HepG2 (cell line): ENCODE data around the gene AUTS2. TPM values are rescaled to one million over a fixed set of nuclear protein-coding genes. Genes with fewer than 3 reads are reported as not detected.

Experiments
- ATAC-seq: fragments of 200-7000 bp; cut with Tn5 transposase; 3 replicates; pipeline ENCODE4 v1.9.1; 2020; ENCODE audit warnings: mild to moderate bottlenecking, moderate library complexity
- BruUV-seq: library from RNA; stranded (reverse); fragments of 400-500 nt; replicated peaks from 2 replicates; lab custom pipeline; 2021; lab: Mats Ljungman, UMichigan
- CTCF ChIA-PET: fragments of 300-600 bp; formaldehyde crosslinking; extraction: SDS; loops from one replicate; lab custom pipeline; 2021; ENCODE audit warnings: low total read pairs, inconsistent platforms, low intra/inter-chr PET ratio; lab: Yijun Ruan, JAX
- POLR2A ChIA-PET: fragments of 350-600 bp; sonication (Branson Sonifier 250); formaldehyde crosslinking; loops from one replicate; lab custom pipeline; 2020; ENCODE audit warnings: antibody characterized with exemption, inconsistent platforms; lab: Yijun Ruan, JAX
- DNase-seq: peaks from one replicate; pipeline ENCODE4 v3.0.0-alpha.2; 2015; ENCODE audit warnings: low spot score
- FAIRE-seq: peaks from 3 replicates; lab custom pipeline; 2011; peaks lifted over from hg19 to GRCh38; lab: Jason Lieb, UNC
- H2AFZ ChIP-seq: one replicate; pipeline ENCODE4 v1.6.1; 2011; ENCODE audit warnings: low read length, inconsistent platforms
- H3K27ac ChIP-seq: fragments of 300-600 bp; 3 replicates; pipeline ENCODE4 v1.8.0; 2011; ENCODE audit warnings: mixed run types, mild to moderate bottlenecking, mixed read lengths, low read length, inconsistent platforms; ENCODE audit not compliant: insufficient read depth; ENCODE audit errors: extremely low read length
- H3K27me3 ChIP-seq, 2 experiments: fragments of 200-600 bp in 1 of 2; 2 replicates in 1 of 2; 3 replicates in 1 of 2; pipeline versions ENCODE4 v1.6.0 to v1.8.0; 2011; ENCODE audit warnings: low read length in 2 of 2, mild to moderate bottlenecking in 2 of 2, moderate library complexity in 2 of 2, inconsistent platforms in 1 of 2; ENCODE audit not compliant: insufficient read depth in 2 of 2, control insufficient read depth in 1 of 2
- H3K36me3 ChIP-seq, 2 experiments: fragments of 200-600 bp in 1 of 2; replicated peaks in 1 of 2; 2 replicates in 1 of 2; 3 replicates in 1 of 2; pipeline versions ENCODE4 v1.5.1 to v1.8.0; 2011; ENCODE audit warnings: low read length in 2 of 2, inconsistent platforms in 1 of 2; ENCODE audit not compliant: insufficient read depth in 2 of 2, control insufficient read depth in 1 of 2
- H3K4me1 ChIP-seq: 2 replicates; pipeline ENCODE4 v1.5.1; 2012; ENCODE audit warnings: low read length, inconsistent platforms; ENCODE audit not compliant: insufficient read depth
- H3K4me2 ChIP-seq: 2 replicates; pipeline ENCODE4 v1.6.0; 2011; ENCODE audit warnings: low read depth, low read length, inconsistent platforms
- H3K4me3 ChIP-seq, 3 experiments: fragments of 200-600 bp in 1 of 3; sonication (generic), shearing (Covaris generic) in 1 of 3; replicated peaks in 1 of 3; 2 replicates each; pipeline ENCODE4 v1.5.1; 2011 to 2016; ENCODE audit warnings: low read length in 3 of 3, inconsistent platforms in 2 of 3, low read depth in 2 of 3, mild to moderate bottlenecking in 2 of 3, control low read depth in 1 of 3, mixed read lengths in 1 of 3; ENCODE audit not compliant: insufficient read depth in 1 of 3
- H3K79me2 ChIP-seq: one replicate; pipeline ENCODE4 v1.6.1; 2011; ENCODE audit warnings: low read length, inconsistent platforms; ENCODE audit not compliant: insufficient read depth
- H3K9ac ChIP-seq: 2 replicates; pipeline ENCODE4 v1.6.0; 2011; ENCODE audit warnings: mild to moderate bottlenecking, low read depth, low read length, inconsistent platforms; ENCODE audit not compliant: insufficient read depth
- H3K9me3 ChIP-seq: 2 replicates; pipeline ENCODE4 v1.5.1; 2012; ENCODE audit warnings: mild to moderate bottlenecking, low read length
- H4K20me1 ChIP-seq: 2 replicates; pipeline ENCODE4 v1.6.0; 2011; ENCODE audit warnings: inconsistent platforms, mild to moderate bottlenecking, low read length, moderate library complexity; ENCODE audit not compliant: insufficient read depth
- HNRNPLL ChIP-seq: fragments of 200-400 bp; formaldehyde crosslinking; IDR thresholded peaks from 2 replicates; pipeline ENCODE4 v1.6.1; 2017; ENCODE audit warnings: mild to moderate bottlenecking, low read depth, low read length; ENCODE audit not compliant: poor library complexity, severe bottlenecking
- HOXA3 ChIP-seq: sonication (generic); formaldehyde crosslinking; IDR thresholded peaks from 2 replicates; pipeline ENCODE4 v1.5.0; 2020; ENCODE audit warnings: missing genetic modification reagents
- KLF11 ChIP-seq: IDR thresholded peaks from 2 replicates; pipeline ENCODE4 v1.6.1; 2016; ENCODE audit warnings: missing compliant biosample characterization
- NR1H2 ChIP-seq: sonication (generic); formaldehyde crosslinking; IDR thresholded peaks from 2 replicates; pipeline ENCODE4 v1.8.1; 2022; ENCODE audit warnings: low read depth, missing genetic modification reagents, borderline replicate concordance
- TAF1 ChIP-seq: sonication (generic); formaldehyde crosslinking; IDR thresholded peaks from 2 replicates; pipeline ENCODE4 v1.4.0; 2020; ENCODE audit warnings: missing genetic modification reagents
- ZBTB25 ChIP-seq: IDR thresholded peaks from 2 replicates; pipeline ENCODE4 v1.6.1; 2018; ENCODE audit warnings: missing genetic modification reagents
- ZNF207 ChIP-seq: fragments of 450-650 bp; IDR thresholded peaks from 2 replicates; pipeline ENCODE4 v1.6.1; 2016; ENCODE audit warnings: antibody characterized with exemption, borderline replicate concordance
- ZNF224 ChIP-seq: sonication (generic); formaldehyde crosslinking; IDR thresholded peaks from 2 replicates; pipeline ENCODE4 v1.5.0; 2020; ENCODE audit warnings: mild to moderate bottlenecking, missing genetic modification reagents
- ZNF331 ChIP-seq: sonication (generic); formaldehyde crosslinking; IDR thresholded peaks from 2 replicates; pipeline ENCODE4 v1.4.0; 2020; ENCODE audit warnings: missing genetic modification reagents
- ZNF563 ChIP-seq: sonication (generic); formaldehyde crosslinking; IDR thresholded peaks from 2 replicates; pipeline ENCODE4 v1.8.0; 2022; ENCODE audit warnings: mild to moderate bottlenecking, moderate library complexity, missing genetic modification reagents
- WGBS: methylation state at CpG from one replicate; pipeline ENCODE4 v1.1.6; 2017; ENCODE audit warnings: low lambda C conversion rate; 5-methylcytosine and 5-hydroxymethylcytosine counted together
- in situ Hi-C: cut with HindIII; loops from 2 replicates; pipeline ENCODE4 v1.10.0; 2017; ENCODE audit warnings: low pct_unique_long_range_greater_than_20kb; ENCODE audit not compliant: extremely low pct_ligation_motif_present
- intact Hi-C: fragments of 100-400 bp; cut with micrococcal nuclease; formaldehyde crosslinking; loops from one replicate; pipeline ENCODE4 v1.10.0; 2022; ENCODE audit not compliant: unreplicated experiment
- polyA plus RNA-seq, 8 experiments: library from polyadenylated mRNA; depleted of rRNA in 3 of 8; stranded (reverse) in 7 of 8; unstranded in 1 of 8; fragments of >200 nt; fragmentation: Illumina TruSeq in 4 of 8; extraction: Trizol in 4 of 8; gene quantifications; 2 replicates each; pipeline versions ENCODE4 v1.2.1 to v1.2.3, GENCODE V29; 2011 to 2016; ENCODE audit warnings: low read depth in 4 of 8, missing spikeins in 1 of 8, mixed read lengths in 1 of 8; ENCODE audit not compliant: insufficient read depth in 1 of 8
- total RNA-seq, 5 experiments: library from RNA; depleted of rRNA; stranded (reverse); fragments of >200 nt; fragmentation: Illumina TruSeq; extraction: Trizol; gene quantifications; 2 replicates each; pipeline ENCODE4 v1.2.3, GENCODE V29; 2016; ENCODE audit warnings: low read depth in 1 of 5
- TF ChIP-seq, protein P1 (sequence below): sonication (generic); formaldehyde crosslinking; conservative IDR thresholded peaks from 2 replicates; pipeline ENCODE4 v1.8.0; 2022; ENCODE audit warnings: missing genetic modification reagents
- TF ChIP-seq, protein P2 (sequence below): IDR thresholded peaks from 2 replicates; pipeline ENCODE4 v1.6.1; 2012; ENCODE audit warnings: low read length, improper control_type of control experiment

Gene AUTS2
- total and polyA plus RNA-seq, 2 of the 13 experiments (the other 11 are each of a cell fraction or from before 2014, with no cell fraction given): 0.38 TPM; not detected in 1

DNA sequence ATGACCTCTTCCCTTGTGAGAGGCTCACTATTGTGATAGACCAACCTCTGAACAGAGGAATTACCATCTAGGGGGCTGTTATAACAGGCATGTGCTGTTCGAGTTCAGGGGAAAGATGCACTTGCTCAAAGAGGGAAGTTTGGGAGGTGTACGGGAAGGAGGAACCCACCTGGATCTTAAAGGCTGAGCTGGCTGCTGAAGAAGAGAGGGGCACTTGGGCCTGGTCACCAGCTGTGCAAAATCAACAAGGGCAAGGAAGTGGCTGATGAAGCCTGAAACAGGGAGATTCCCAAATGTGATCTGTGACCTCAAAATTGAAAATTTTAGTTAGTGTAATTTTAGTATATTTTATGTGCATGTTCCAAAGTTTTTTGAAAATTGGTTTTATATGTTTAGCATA is 407.2 kb downstream of the AUTS2 start:
- in situ Hi-C loops (no loop called here), intact Hi-C loops (no loop called here)
- ATAC-seq: no peak

GRCh38 chr7:70005891-70006260 is 407.6 kb downstream of the AUTS2 start:
- no peak overlapping the region for H3K4me3 ChIP-seq
- in situ Hi-C loops: no loop called here
- WGBS: 22% methylated on average over 7 of the region's 7 CpGs
- H3K9ac ChIP-seq: no peak overlapping the region
- no peak overlapping the region for H2AFZ ChIP-seq
- H3K36me3 ChIP-seq: no peaks in the 10 kb centered on the region
- intact Hi-C loops: no loop called here
- FAIRE-seq (no peak), DNase-seq (no peak), ATAC-seq (no peak)
- no peaks in the 10 kb centered on the region for H4K20me1 ChIP-seq
- ChIA-PET POLR2A (no interaction called here), CTCF (no interaction called here)
- H3K79me2 ChIP-seq: no peaks in the 10 kb centered on the region
- no peaks in the 10 kb centered on the region for H3K4me1 ChIP-seq
- H3K9me3 ChIP-seq: no peaks in the 10 kb centered on the region
- no peak overlapping the region for H3K27ac ChIP-seq
- H3K27me3 ChIP-seq: no peaks in the 10 kb centered on the region
- no TSS peak for BruUV-seq
- no peak overlapping the region for H3K4me2 ChIP-seq
- TF ChIP-seq ZNF331 (CRISPR knock-in tag) (no peak), ZNF563 (CRISPR knock-in tag) (no peak), ZNF207 (no peak), HNRNPLL (no peak), ZNF224 (no peak), KLF11 (CRISPR knock-in tag) (no peak), ZBTB25 (CRISPR knock-in tag) (no peak), TAF1 (CRISPR knock-in tag) (no peak), HOXA3 (no peak), NR1H2 (CRISPR knock-in tag) (no peak)
- TF ChIP-seq, protein P1, sequence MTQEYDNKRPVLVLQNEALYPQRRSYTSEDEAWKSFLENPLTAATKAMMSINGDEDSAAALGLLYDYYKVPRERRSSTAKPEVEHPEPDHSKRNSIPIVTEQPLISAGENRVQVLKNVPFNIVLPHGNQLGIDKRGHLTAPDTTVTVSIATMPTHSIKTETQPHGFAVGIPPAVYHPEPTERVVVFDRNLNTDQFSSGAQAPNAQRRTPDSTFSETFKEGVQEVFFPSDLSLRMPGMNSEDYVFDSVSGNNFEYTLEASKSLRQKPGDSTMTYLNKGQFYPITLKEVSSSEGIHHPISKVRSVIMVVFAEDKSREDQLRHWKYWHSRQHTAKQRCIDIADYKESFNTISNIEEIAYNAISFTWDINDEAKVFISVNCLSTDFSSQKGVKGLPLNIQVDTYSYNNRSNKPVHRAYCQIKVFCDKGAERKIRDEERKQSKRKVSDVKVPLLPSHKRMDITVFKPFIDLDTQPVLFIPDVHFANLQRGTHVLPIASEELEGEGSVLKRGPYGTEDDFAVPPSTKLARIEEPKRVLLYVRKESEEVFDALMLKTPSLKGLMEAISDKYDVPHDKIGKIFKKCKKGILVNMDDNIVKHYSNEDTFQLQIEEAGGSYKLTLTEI: no peak

More for the DNA sequence above, 407.2 kb downstream of the AUTS2 start:
- CTCF ChIA-PET: no interaction called here
- TF ChIP-seq, protein P2, sequence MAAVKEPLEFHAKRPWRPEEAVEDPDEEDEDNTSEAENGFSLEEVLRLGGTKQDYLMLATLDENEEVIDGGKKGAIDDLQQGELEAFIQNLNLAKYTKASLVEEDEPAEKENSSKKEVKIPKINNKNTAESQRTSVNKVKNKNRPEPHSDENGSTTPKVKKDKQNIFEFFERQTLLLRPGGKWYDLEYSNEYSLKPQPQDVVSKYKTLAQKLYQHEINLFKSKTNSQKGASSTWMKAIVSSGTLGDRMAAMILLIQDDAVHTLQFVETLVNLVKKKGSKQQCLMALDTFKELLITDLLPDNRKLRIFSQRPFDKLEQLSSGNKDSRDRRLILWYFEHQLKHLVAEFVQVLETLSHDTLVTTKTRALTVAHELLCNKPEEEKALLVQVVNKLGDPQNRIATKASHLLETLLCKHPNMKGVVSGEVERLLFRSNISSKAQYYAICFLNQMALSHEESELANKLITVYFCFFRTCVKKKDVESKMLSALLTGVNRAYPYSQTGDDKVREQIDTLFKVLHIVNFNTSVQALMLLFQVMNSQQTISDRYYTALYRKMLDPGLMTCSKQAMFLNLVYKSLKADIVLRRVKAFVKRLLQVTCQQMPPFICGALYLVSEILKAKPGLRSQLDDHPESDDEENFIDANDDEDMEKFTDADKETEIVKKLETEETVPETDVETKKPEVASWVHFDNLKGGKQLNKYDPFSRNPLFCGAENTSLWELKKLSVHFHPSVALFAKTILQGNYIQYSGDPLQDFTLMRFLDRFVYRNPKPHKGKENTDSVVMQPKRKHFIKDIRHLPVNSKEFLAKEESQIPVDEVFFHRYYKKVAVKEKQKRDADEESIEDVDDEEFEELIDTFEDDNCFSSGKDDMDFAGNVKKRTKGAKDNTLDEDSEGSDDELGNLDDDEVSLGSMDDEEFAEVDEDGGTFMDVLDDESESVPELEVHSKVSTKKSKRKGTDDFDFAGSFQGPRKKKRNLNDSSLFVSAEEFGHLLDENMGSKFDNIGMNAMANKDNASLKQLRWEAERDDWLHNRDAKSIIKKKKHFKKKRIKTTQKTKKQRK: no peak
- POLR2A ChIA-PET: no interaction called here
- Histone ChIP-seq H3K36me3 (no peaks in the 10 kb centered on the region), H3K27me3 (no peaks in the 10 kb centered on the region), H4K20me1 (no peaks in the 10 kb centered on the region), H3K9ac (no peak overlapping the region), H3K4me3 (no peak overlapping the region), H3K4me1 (no peaks in the 10 kb centered on the region), H3K27ac (no peak overlapping the region), H2AFZ (no peak overlapping the region), H3K9me3 (no peaks in the 10 kb centered on the region), H3K79me2 (no peaks in the 10 kb centered on the region), H3K4me2 (no peak overlapping the region)
- DNase-seq (no peak), FAIRE-seq (no peak)
- BruUV-seq: no TSS peak
- 0% methylated on average over 2 of the region's 2 CpGs for WGBS
